Fibroblast of upper back skin (primary cell): ENCODE measurements around the gene SMIM29.

Experiments used
- DNase-seq: peaks from one replicate; pipeline ENCODE4 v3.0.0-alpha.2; 2013

Gene SMIM29

DNA sequence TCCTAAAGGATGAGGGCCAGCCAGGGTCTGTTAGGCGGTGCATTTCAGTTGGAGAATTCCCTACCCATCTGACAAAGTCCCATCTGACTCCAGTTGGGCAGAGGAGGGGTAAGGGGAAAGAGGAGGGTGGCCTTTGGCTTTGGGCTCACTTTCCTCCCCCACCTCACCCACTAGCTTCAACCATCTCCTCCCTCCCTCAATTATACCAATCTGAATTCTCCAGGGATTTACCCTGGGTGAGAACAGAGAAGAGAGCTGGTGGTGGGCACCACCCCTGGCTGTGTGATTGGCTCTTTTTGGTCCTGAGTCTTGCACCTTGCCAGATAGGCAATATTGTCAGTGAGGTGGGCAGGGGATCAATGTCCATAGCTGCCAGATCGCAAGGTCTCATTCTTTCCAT lies 8.9 kb downstream of the SMIM29 start:
- DNase-seq = no peak

DNA sequence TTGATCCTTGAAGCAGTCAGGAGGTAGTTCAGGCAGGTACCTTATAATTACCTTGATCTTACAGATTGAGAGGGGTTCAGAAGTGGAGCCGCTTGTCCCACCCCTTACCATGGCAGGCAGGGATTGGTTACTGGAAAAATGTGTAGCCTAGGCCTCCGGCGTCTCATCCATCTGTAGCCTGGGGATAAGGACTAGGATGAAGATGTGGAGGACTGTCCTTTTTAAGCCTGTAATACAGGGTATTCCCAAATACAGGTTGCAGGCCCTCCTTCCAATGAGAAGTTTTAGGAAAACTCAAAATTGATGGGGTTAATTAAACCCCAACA lies 9.3 kb downstream of the SMIM29 start:
- no peak for DNase-seq

DNA sequence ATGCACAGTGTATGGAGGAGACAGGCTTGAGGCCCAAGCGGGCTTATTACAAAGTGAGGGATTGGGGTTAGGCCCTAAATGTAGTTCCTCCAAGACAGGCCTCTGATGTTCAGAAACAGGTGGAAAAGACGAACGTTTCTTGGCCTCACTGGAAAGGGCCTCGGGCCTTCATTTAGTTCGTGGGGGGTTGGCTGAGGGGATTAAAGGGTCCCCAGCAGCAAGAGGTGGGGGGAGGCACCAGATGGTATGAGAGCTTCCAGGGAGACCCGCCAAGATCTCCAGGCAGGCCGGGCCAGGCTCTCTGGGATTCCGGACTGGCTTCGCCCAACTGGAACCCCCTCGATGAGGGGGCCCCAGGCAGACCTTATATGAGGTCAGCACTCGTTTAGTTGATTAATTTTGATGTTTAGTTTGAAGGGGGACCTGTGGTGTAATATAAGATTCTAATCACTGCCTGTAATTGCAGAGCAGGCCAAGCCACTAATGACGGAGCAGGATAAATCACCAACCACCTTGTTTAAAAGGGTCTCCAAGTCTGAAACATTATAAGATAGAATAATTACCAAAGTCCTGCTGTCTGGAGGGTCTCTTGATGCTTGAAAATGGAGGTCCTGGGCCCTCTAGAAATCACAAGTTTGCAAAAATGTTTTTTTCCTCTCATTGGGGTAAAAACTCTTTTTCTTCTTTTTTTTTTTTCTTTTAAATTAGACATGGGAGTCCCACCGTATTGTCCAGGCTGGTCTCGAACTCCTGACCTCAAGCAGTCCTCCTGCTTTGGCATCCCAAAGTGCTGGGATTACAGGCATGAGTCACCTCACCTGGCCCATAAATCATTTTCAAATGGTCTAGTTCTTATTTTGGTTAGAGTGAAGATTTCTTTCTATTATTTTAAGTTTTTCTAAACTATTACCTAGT lies 10.0 kb downstream of the SMIM29 start:
- DNase-seq = no peak

- DNase-seq = no peak
Measured at GRCh38 chr6:34237722-34238584, 10.9 kb downstream of the SMIM29 start.

- DNase-seq = no peak
Measured at GRCh38 chr6:34237316-34237721, 11.5 kb downstream of the SMIM29 start.

- peak; percentile 87 for DNase-seq
Measured at GRCh38 chr6:34236443-34237315, 12.1 kb downstream of the SMIM29 start, which contains the start of gene HMGA1. HMGA1 (plus strand) TSS chr6:34236873; CDS start chr6:34240781, 3,908 bp downstream.

DNA sequence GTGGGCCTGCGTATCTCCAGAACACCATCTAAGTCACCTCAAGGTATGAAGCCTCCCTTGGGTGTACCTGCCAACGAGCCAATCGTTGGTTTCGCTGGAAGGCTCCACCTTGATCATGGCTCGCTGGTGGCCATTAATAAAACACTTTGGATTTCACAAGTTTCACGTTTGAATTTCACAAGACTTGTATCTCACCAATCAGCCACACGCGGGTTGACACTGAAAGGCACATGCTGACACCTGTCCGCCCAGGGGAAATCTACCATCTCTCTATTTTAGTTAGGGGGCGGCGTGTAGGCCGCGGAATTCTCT lies 12.7 kb downstream of the SMIM29 start:
- no peak for DNase-seq

DNA sequence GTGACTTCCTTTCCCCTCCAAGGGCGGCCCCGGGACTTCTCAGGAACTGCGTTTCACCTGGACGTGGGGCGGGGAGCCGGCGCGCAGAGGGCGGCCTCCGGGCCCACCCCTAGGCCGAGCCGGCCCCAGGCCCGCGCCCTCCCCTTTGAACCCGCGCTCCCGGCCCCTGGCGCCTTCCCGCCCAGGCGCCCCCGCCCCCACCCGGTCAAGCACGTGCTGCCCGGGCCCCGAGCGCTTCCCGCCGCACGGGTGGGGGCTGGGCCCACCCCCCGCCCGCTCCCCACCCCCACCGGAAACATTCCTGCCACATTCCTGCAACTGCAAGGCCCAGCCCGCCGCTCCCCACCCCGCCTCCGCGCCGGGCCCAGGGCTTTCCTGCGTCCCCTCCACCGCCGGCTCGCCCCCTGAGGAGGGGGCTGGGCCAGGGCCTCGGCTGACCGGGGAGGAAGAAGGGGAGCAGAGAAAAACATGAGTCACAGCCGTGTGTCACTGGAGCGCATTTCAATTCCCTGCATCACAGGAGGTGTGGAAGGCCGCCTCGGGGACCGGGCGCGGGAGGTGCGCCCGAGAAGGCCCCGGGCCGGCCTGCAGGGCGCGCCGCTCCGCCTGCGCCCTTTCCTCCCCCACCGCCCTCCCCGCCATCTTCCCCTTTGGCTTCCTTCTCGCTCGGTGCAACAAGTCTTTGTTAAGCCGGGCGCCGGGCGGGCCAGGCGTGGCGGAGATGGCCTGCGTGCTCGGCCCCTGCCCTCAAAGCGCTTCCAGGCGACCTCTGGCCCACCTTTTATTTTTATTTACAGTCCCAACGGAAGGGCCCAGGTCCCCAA lies 13.3 kb downstream of the SMIM29 start:
- peak; percentile 93 for DNase-seq

- no peak for DNase-seq
Measured at GRCh38 chr6:34234667-34235306, 14.0 kb downstream of the SMIM29 start.

DNA sequence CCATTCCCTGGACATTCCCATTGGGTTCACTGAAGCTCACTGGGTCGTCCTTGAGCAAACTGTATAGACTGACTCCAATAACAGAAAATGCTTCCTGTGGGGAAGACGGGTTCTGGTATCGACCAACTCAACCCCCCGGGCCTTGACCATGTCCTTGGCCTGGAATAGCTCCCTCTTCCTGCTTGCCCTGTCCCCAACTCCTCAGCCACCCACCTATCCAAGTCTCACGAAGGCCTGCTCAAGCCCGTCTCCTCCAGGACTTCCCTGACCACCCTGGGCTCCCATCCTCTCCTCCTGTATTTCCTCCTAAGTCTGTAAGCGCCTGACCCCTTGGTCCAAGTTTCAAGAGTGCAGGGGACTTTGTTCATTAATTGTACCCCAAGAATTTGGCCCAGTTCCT lies 14.9 kb downstream of the SMIM29 start:
- no peak for DNase-seq

GRCh38 chr6:34232901-34233300 lies 15.9 kb downstream of the SMIM29 start:
- DNase-seq = no peak

GRCh38 chr6:34231566-34232336 lies 17.1 kb downstream of the SMIM29 start:
- no peak for DNase-seq

GRCh38 chr6:34230653-34231371 lies 18.0 kb downstream of the SMIM29 start:
- DNase-seq = no peak

DNA sequence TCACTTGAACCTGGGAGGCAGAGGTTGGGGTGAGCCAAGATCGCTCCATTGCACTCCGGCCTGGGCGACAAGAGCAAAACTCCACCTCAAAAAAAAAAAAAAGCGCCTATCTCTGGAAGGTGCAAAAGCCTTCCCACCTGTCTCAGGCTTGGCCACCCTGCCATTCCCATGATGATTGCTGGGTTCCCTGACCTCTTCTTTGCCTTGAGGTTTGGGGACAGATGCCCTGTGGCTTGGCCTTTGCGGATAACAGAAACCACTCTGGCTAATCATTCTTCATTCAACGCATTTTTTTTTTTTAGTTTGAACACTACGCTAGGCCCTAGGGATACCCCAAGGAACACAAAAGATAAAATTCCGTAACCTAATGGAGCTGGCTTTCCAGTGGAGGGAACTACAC lies 18.9 kb downstream of the SMIM29 start:
- DNase-seq = no peak

GRCh38 chr6:34227761-34228421 lies 20.9 kb downstream of the SMIM29 start:
- DNase-seq = no peak

GRCh38 chr6:34226731-34227586 lies 21.8 kb downstream of the SMIM29 start:
- DNase-seq = no peak

DNA sequence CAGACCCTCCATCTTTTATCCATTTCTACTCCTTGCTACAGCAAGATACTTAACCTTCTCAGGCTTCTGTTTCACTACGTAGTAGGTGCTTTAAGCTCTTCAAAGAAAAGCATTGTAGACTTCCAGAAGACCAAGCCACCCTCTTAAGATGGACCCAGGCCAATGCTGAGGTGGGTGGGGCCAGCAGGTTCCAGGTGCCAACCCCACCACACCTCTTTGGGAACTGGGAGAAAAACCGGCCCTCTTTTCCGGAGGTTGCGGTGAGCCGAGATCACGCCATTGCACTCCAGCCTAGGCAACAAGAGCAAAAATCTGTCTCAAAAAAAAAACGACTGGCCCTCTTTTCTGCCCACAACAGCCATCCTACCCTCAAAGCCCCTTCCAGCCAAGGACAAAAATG lies 22.7 kb downstream of the SMIM29 start:
- no peak for DNase-seq

DNA sequence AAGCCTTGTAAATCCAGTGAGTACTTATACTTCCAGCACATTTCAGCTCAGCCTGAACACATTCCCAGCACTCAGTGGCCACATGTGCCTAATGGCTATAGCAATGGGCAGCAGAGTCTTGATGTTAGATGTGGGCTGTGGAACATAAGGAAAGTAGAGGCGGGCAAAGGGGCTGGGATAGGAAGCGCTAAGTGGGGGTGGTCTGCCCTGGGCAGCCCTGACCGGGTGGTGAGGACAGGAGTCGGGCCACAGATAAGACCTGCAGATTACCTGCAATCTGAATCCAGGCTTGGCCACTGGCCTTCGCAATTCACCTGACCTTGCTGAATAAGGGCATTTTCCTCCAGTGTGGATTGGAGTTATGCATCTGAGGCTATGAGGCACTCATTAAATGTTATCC lies 23.3 kb downstream of the SMIM29 start:
- no peak for DNase-seq
